GM19372 (cell line): Measurements from ENCODE around the gene VWA5B2.
"Not testable (repeated sequence)": the region's sequence is repeated elsewhere in the genome, so short reads cannot be mapped to it uniquely, and the experiment has no call there.

ENCODE experiments used
- ATAC-seq: cut with Tn5 transposase; IDR thresholded peaks from one replicate; pipeline ENCODE4 v1.9.1; 2021; ENCODE audit warnings: mild to moderate bottlenecking, low read depth, moderate library complexity; ENCODE audit not compliant: unreplicated experiment

Gene VWA5B2

GRCh38 chr3:184267249-184267648 lies 37.9 kb downstream of the VWA5B2 start:
- ATAC-seq: not testable (repeated sequence)

- no peak for ATAC-seq
These were observed 42.9 kb downstream of the VWA5B2 start for GRCh38 chr3:184272269-184272668.

GRCh38 chr3:184275381-184275701 lies 46.0 kb downstream of the VWA5B2 start:
- ATAC-seq: no peak

GRCh38 chr3:184275961-184276910 lies 46.9 kb downstream of the VWA5B2 start, which contains the start of gene ECE2:
Gene ECE2 (plus strand): TSS chr3:184276022. CDS start chr3:184276154, 132 bp downstream.
- no peak for ATAC-seq

GRCh38 chr3:184277366-184277765 lies 48.0 kb downstream of the VWA5B2 start:
- no peak for ATAC-seq

GRCh38 chr3:184282941-184283340 lies 53.6 kb downstream of the VWA5B2 start:
- ATAC-seq: no peak

- no peak for ATAC-seq
These were observed 54.3 kb downstream of the VWA5B2 start for GRCh38 chr3:184283681-184284080.

- no peak for ATAC-seq
These were observed 55.3 kb downstream of the VWA5B2 start for GRCh38 chr3:184284696-184285095.

- ATAC-seq: no peak
These were observed 60.1 kb downstream of the VWA5B2 start for GRCh38 chr3:184289426-184289938.

- ATAC-seq: no peak
These were observed 60.9 kb downstream of the VWA5B2 start for GRCh38 chr3:184290331-184290730.

GRCh38 chr3:184291044-184291737 lies 61.8 kb downstream of the VWA5B2 start:
- ATAC-seq: no peak
